GM12875 (cell line): ENCODE measurements around the gene COL2A1.

Source experiments
- H3K4me3 ChIP-seq: one replicate; pipeline ENCODE4 v1.5.1; 2011; ENCODE audit warnings: low read depth, low read length, control low read depth
- CTCF ChIP-seq: IDR thresholded peaks from 2 replicates; pipeline ENCODE4 v1.5.1; 2011; ENCODE audit warnings: low read depth, mild to moderate bottlenecking, control low read depth, inconsistent platforms, low read length, moderate library complexity, borderline replicate concordance; ENCODE audit not compliant: insufficient read depth

COL2A1 gene

GRCh38 chr12:47935184-47935583, 69.1 kb downstream of the COL2A1 start:
- no peak for TF ChIP-seq CTCF
- H3K4me3 ChIP-seq, result no peak overlapping the region

GRCh38 chr12:47931187-47931586, 73.1 kb downstream of the COL2A1 start:
- no peak for TF ChIP-seq CTCF
- no peak overlapping the region for H3K4me3 ChIP-seq

- H3K4me3 ChIP-seq, result no peak overlapping the region
- no peak for TF ChIP-seq CTCF
These were observed 73.6 kb downstream of the COL2A1 start for GRCh38 chr12:47930634-47931033.

- no peak overlapping the region for H3K4me3 ChIP-seq
These were observed 76.9 kb downstream of the COL2A1 start for GRCh38 chr12:47927346-47927745.

More at GRCh38 chr12:47927346-47927745, 76.9 kb downstream of the COL2A1 start:
- no peak for TF ChIP-seq CTCF
